CD14-positive monocyte (primary cell): ENCODE results near the gene TMEM109. TPM values are rescaled to one million over a fixed set of nuclear protein-coding genes. Genes with fewer than 3 reads are reported as not detected.

ENCODE experiments used
- DNase-seq, 3 donors: peaks; one replicate each; pipeline ENCODE4 v3.0.0-alpha.2; 2011 to 2022
- H2AFZ ChIP-seq: 2 replicates; pipeline ENCODE4 v1.6.0; 2012; ENCODE audit warnings: mild to moderate bottlenecking, low read depth, low read length, inconsistent platforms; ENCODE audit not compliant: insufficient read depth, poor library complexity, severe bottlenecking
- H3K27ac ChIP-seq, 2 donors: 1 replicate in 1 of 2; 2 replicates in 1 of 2; pipeline ENCODE4 v1.5.1; 2012 to 2013; ENCODE audit warnings: low read length in 2 of 2, control low read depth in 1 of 2, inconsistent platforms in 1 of 2, low read depth in 1 of 2, mild to moderate bottlenecking in 1 of 2
- H3K27me3 ChIP-seq, 2 donors: one replicate each; pipeline versions ENCODE4 v1.6.0 to v1.6.1; 2011 to 2013; ENCODE audit warnings: low read length in 2 of 2; ENCODE audit not compliant: control insufficient read depth in 2 of 2, insufficient read depth in 2 of 2
- H3K36me3 ChIP-seq, 2 donors: replicated peaks in 1 of 2; 1 replicate in 1 of 2; 2 replicates in 1 of 2; pipeline versions ENCODE4 v1.5.1 to v1.6.1; 2012 to 2013; ENCODE audit warnings: low read length in 2 of 2, control low read depth in 1 of 2, inconsistent platforms in 1 of 2, mild to moderate bottlenecking in 1 of 2; ENCODE audit not compliant: insufficient read depth in 2 of 2, control insufficient read depth in 1 of 2
- H3K4me1 ChIP-seq, 2 donors: 1 replicate in 1 of 2; 2 replicates in 1 of 2; pipeline versions ENCODE4 v1.5.1 to v1.6.1; 2012 to 2013; ENCODE audit warnings: low read length in 2 of 2, control low read depth in 1 of 2, inconsistent platforms in 1 of 2, mild to moderate bottlenecking in 1 of 2, moderate library complexity in 1 of 2; ENCODE audit not compliant: insufficient read depth in 2 of 2, control insufficient read depth in 1 of 2
- H3K4me2 ChIP-seq: replicated peaks from 2 replicates; pipeline ENCODE3; 2012; ENCODE audit warnings: low read length, moderate library complexity, mild to moderate bottlenecking; ENCODE audit not compliant: poor library complexity, severe bottlenecking; ENCODE audit errors: extremely low read depth
- H3K4me3 ChIP-seq, 3 experiments: fragments of 200-600 bp in 1 of 3; sonication (generic) in 1 of 3; replicated peaks in 1 of 3; 1 replicate in 2 of 3; 2 replicates in 1 of 3; pipeline ENCODE4 v1.5.1; 2011 to 2013; ENCODE audit warnings: low read length in 3 of 3, mild to moderate bottlenecking in 3 of 3, control low read depth in 2 of 3, low read depth in 2 of 3, inconsistent platforms in 1 of 3, moderate library complexity in 1 of 3
- H3K79me2 ChIP-seq: 2 replicates; pipeline ENCODE4 v1.6.0; 2012; ENCODE audit warnings: mild to moderate bottlenecking, control low read depth, inconsistent platforms, low read length, moderate library complexity; ENCODE audit not compliant: insufficient read depth
- H3K9ac ChIP-seq: 2 replicates; pipeline ENCODE4 v1.6.0; 2017; ENCODE audit warnings: low read length, mild to moderate bottlenecking; ENCODE audit not compliant: insufficient read depth, poor library complexity, severe bottlenecking
- H3K9me3 ChIP-seq, 2 donors: replicated peaks in 1 of 2; 1 replicate in 1 of 2; 2 replicates in 1 of 2; pipeline versions ENCODE4 v1.5.1 to v1.6.1; 2012 to 2013; ENCODE audit warnings: low read length in 2 of 2, control low read depth in 1 of 2; ENCODE audit not compliant: control insufficient read depth in 1 of 2, insufficient read depth in 1 of 2
- H4K20me1 ChIP-seq: 2 replicates; pipeline ENCODE4 v1.6.0; 2012; ENCODE audit warnings: mild to moderate bottlenecking, low read length, control low read depth, moderate library complexity; ENCODE audit not compliant: insufficient read depth
- H3K27ac Mint-ChIP-seq, 7 donors: one replicate each; pipeline ENCODE4 v1.8.0; 2020; ENCODE audit warnings: mild to moderate bottlenecking in 7 of 7, mixed read lengths in 7 of 7, moderate library complexity in 6 of 7, inconsistent platforms in 2 of 7
- H3K27me3 Mint-ChIP-seq, 3 donors: one replicate each; pipeline ENCODE4 v1.8.0; 2021 to 2022; ENCODE audit warnings: low read depth in 3 of 3, mild to moderate bottlenecking in 3 of 3, mixed read lengths in 3 of 3, moderate library complexity in 3 of 3, inconsistent platforms in 1 of 3
- H3K36me3 Mint-ChIP-seq, 2 donors: one replicate each; pipeline ENCODE4 v1.8.0; 2020; ENCODE audit warnings: mixed read lengths in 2 of 2, inconsistent platforms in 1 of 2, mild to moderate bottlenecking in 1 of 2
- H3K4me1 Mint-ChIP-seq: one replicate; pipeline ENCODE4 v1.8.0; 2020; ENCODE audit warnings: mild to moderate bottlenecking, mixed read lengths
- H3K4me3 Mint-ChIP-seq, 2 donors: one replicate each; pipeline ENCODE4 v1.8.0; 2020; ENCODE audit warnings: mild to moderate bottlenecking in 2 of 2, mixed read lengths in 2 of 2, moderate library complexity in 1 of 2
- H3K9me3 Mint-ChIP-seq, 7 donors: one replicate each; pipeline ENCODE4 v1.8.0; 2020 to 2022; ENCODE audit warnings: mixed read lengths in 7 of 7, mild to moderate bottlenecking in 6 of 7, moderate library complexity in 6 of 7, inconsistent platforms in 2 of 7
- WGBS: methylation state at CpG from one replicate; pipeline ENCODE4 v1.1.5; 2013; ENCODE audit warnings: missing lambda C conversion rate; ENCODE audit not compliant: insufficient coverage; 5-methylcytosine and 5-hydroxymethylcytosine counted together
- intact Hi-C, 2 donors: fragments of 100-400 bp; cut with micrococcal nuclease; formaldehyde crosslinking; loops; one replicate each; pipeline versions ENCODE4 v1.15.0 to v1.15.1; 2023
- polyA plus RNA-seq, 3 donors: library from polyadenylated mRNA; depleted of rRNA in 1 of 3; unstranded in 2 of 3; stranded (reverse) in 1 of 3; fragments of 300-500 nt in 2 of 3; fragments of >200 nt in 1 of 3; fragmentation: Illumina TruSeq in 2 of 3; gene quantifications; 1 replicate in 2 of 3; 2 replicates in 1 of 3; pipeline ENCODE4 v1.2.3, GENCODE V29; 2012 to 2021
- TF ChIP-seq, protein P1 (sequence below): fragments of 200-600 bp; IDR thresholded peaks from one replicate; pipeline ENCODE4 v1.8.0; 2022; ENCODE audit warnings: antibody characterized with exemption, mild to moderate bottlenecking

TMEM109 gene
- polyA plus RNA-seq, 3 donors: 22.7 to 112 (median 110) TPM

DNA sequence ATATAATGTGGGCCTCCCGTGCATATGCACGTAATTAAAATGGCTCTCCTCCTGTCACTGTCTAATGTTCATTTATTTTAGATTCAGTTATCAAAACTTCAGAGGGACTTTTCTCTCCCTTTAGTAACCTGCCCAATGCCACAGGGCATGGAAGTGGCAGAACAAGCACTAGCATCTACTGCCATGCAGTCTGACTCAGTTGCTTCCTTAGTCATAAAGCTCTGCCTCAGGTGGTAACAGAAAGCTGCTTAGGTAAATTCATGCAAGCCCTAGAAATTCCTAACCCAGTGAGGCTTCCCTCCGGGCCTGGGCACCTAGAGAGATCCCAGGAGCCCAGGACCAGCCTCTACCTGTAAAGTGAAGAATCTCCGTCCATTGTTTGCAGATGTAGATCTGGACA, 16.5 kb upstream of the TMEM109 start:
- Histone ChIP-seq H3K4me2 (no peak overlapping the region), H3K27me3 (no peaks in the 10 kb centered on the region), H3K9me3 (no peaks in the 10 kb centered on the region), H3K36me3 (peaks cover 82 to 97% of the 10 kb centered on the region in 2 donors), H3K79me2 (peaks cover 2% of the 10 kb centered on the region), H3K9ac (no peak overlapping the region), H3K4me3 (no peak overlapping the region), H3K27ac (no peak overlapping the region), H2AFZ (no peak overlapping the region), H4K20me1 (no peaks in the 10 kb centered on the region), H3K4me1 (no peaks in the 10 kb centered on the region)
- peaks cover 91 to 93% of the 10 kb centered on the region in 2 donors for H3K36me3 Mint-ChIP-seq
- H3K9me3 Mint-ChIP-seq: peaks cover 0 to 2% (median 0%) of the 10 kb centered on the region in 7 donors
- TF ChIP-seq, protein P1, sequence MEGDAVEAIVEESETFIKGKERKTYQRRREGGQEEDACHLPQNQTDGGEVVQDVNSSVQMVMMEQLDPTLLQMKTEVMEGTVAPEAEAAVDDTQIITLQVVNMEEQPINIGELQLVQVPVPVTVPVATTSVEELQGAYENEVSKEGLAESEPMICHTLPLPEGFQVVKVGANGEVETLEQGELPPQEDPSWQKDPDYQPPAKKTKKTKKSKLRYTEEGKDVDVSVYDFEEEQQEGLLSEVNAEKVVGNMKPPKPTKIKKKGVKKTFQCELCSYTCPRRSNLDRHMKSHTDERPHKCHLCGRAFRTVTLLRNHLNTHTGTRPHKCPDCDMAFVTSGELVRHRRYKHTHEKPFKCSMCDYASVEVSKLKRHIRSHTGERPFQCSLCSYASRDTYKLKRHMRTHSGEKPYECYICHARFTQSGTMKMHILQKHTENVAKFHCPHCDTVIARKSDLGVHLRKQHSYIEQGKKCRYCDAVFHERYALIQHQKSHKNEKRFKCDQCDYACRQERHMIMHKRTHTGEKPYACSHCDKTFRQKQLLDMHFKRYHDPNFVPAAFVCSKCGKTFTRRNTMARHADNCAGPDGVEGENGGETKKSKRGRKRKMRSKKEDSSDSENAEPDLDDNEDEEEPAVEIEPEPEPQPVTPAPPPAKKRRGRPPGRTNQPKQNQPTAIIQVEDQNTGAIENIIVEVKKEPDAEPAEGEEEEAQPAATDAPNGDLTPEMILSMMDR: no peak
- peak overlapping the region in 1 of 7 donors; percentile 74 for H3K27ac Mint-ChIP-seq
- 100% methylated on average over 1 of the region's 4 CpGs for WGBS
- H3K27me3 Mint-ChIP-seq: no peaks in the 10 kb centered on the region
- no peak for DNase-seq
- H3K4me3 Mint-ChIP-seq: no peak overlapping the region
- intact Hi-C loops: no loop called here
- peaks cover 7% of the 10 kb centered on the region for H3K4me1 Mint-ChIP-seq

DNA sequence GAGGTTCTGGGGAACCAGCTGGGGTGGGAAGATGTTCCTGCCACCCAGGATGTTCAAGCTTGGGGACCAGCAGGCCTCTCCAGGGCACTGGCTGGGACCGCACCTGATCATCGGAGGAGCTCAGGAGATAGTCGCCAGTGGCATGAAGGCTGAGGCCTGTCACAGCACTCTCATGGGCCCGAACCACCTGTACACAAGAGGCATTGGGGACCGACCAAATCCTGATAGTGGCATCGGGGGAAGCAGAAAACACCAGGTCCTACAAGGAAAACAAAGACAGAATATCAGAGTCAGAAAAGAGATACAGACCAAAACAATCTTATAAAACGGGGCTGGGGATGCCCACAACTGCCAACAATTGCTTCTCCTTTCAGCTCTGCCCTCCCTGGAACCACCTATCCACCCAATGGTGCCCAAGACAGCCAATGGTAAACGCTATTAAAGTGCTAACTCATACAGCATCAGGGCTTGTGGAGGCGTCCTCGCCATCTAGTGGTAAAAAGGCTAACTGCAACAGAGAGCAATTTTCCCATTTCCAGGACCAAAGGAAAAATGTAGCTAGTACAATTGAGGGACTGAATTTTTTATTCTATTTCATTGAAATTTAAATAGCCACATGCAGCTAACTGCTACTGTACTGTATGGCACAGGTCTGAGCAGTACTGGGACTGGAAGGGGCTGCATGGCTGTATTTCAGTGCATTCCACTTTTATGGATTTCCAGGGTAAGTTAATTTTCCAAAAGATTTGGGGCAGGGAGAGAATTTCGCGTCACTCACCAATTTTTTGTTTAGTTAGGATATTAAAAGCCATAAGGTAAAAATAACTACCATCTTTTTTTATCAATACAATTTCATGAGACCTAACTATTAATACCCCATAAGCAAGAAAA, 14.7 kb upstream of the TMEM109 start:
- 73% methylated on average over 8 of the region's 12 CpGs for WGBS
- Mint-ChIP-seq H3K27me3 (peaks cover 0 to 1% (median 0%) of the 10 kb centered on the region in 3 donors), H3K4me3 (no peak overlapping the region), H3K4me1 (peaks cover 11% of the 10 kb centered on the region), H3K9me3 (no peaks in the 10 kb centered on the region), H3K36me3 (peaks cover 87 to 90% of the 10 kb centered on the region in 2 donors), H3K27ac (peak overlapping the region in 6 of 7 donors; percentile 45 to 88 (median 74))
- no peaks in the 10 kb centered on the region for H3K9me3 ChIP-seq
- peaks cover 20% of the 10 kb centered on the region for H3K79me2 ChIP-seq
- H3K4me1 ChIP-seq: peaks cover 0 to under 1% of the 10 kb centered on the region in 2 donors
- no peak overlapping the region for H3K4me2 ChIP-seq
- intact Hi-C loops: no loop called here
- H4K20me1 ChIP-seq: peaks cover 11% of the 10 kb centered on the region
- peaks cover 84 to 97% of the 10 kb centered on the region in 2 donors for H3K36me3 ChIP-seq
- DNase-seq: peak; percentile 54 to 80 (median 68)
- no peaks in the 10 kb centered on the region for H3K27me3 ChIP-seq
- H2AFZ ChIP-seq: no peak overlapping the region
- TF ChIP-seq, protein P1: peak; percentile 99
- peak overlapping the region in 1 of 2 donors; percentile 69 for H3K27ac ChIP-seq
- no peak overlapping the region for H3K9ac ChIP-seq
- no peak overlapping the region for H3K4me3 ChIP-seq
